ENCODE results near the gene CCSAP. TPM values are rescaled to one million over a fixed set of nuclear protein-coding genes. Genes with fewer than 3 reads are reported as not detected.

CCSAP gene
- total RNA-seq, 1 donor from 2014 or later: 8.3 TPM

GRCh38 chr1:229372251-229372650, 29.4 kb upstream of the CCSAP start:
- H3K4me3 Mint-ChIP-seq: no peak overlapping the region
- no peaks in the 10 kb centered on the region for H3K9me3 Mint-ChIP-seq
- no peaks in the 10 kb centered on the region for H3K36me3 Mint-ChIP-seq
- TF ChIP-seq CTCF (IDR thresholded peaks at IDR 0.05; ENCODE audit: unreplicated experiment): no peak
- peaks cover 3% of the 10 kb centered on the region for H3K27me3 Mint-ChIP-seq (ENCODE audit: low read depth)
- DNase-seq (ENCODE audit: low spot score in 2 of 2, unreplicated experiment in 2 of 2): no peak
- H3K27ac Mint-ChIP-seq: no peak overlapping the region
- H3K4me1 Mint-ChIP-seq: no peaks in the 10 kb centered on the region

GRCh38 chr1:229371624-229372023, 28.8 kb upstream of the CCSAP start:
- no peak for DNase-seq (ENCODE audit: low spot score in 2 of 2, unreplicated experiment in 2 of 2)
- H3K36me3 Mint-ChIP-seq: no peaks in the 10 kb centered on the region
- TF ChIP-seq CTCF (IDR thresholded peaks at IDR 0.05; ENCODE audit: unreplicated experiment): no peak
- no peaks in the 10 kb centered on the region for H3K4me1 Mint-ChIP-seq
- H3K9me3 Mint-ChIP-seq: no peaks in the 10 kb centered on the region
- H3K4me3 Mint-ChIP-seq: no peak overlapping the region
- H3K27ac Mint-ChIP-seq: no peak overlapping the region
- peaks cover 3% of the 10 kb centered on the region for H3K27me3 Mint-ChIP-seq (ENCODE audit: low read depth)

GRCh38 chr1:229370601-229371021, 27.8 kb upstream of the CCSAP start:
- no peak for DNase-seq (ENCODE audit: low spot score in 2 of 2, unreplicated experiment in 2 of 2)
- TF ChIP-seq CTCF (IDR thresholded peaks at IDR 0.05; ENCODE audit: unreplicated experiment): no peak
- Mint-ChIP-seq H3K4me3 (no peak overlapping the region), H3K36me3 (no peaks in the 10 kb centered on the region), H3K9me3 (peaks cover 6% of the 10 kb centered on the region), H3K27ac (no peak overlapping the region), H3K4me1 (no peaks in the 10 kb centered on the region), H3K27me3 (ENCODE audit: low read depth) (peaks cover 3% of the 10 kb centered on the region)

- TF ChIP-seq CTCF (IDR thresholded peaks at IDR 0.05; ENCODE audit: unreplicated experiment): no peak
- Mint-ChIP-seq H3K4me1 (no peaks in the 10 kb centered on the region), H3K36me3 (no peaks in the 10 kb centered on the region), H3K27ac (no peak overlapping the region), H3K4me3 (no peak overlapping the region), H3K9me3 (peaks cover 8% of the 10 kb centered on the region), H3K27me3 (ENCODE audit: low read depth) (peaks cover 11% of the 10 kb centered on the region)
- no peak for DNase-seq (ENCODE audit: low spot score in 2 of 2, unreplicated experiment in 2 of 2)
These were observed 25.5 kb upstream of the CCSAP start for GRCh38 chr1:229368347-229368746.

- Mint-ChIP-seq H3K27ac (no peak overlapping the region), H3K4me3 (no peak overlapping the region), H3K4me1 (no peaks in the 10 kb centered on the region), H3K9me3 (peaks cover 8% of the 10 kb centered on the region), H3K27me3 (ENCODE audit: low read depth) (peaks cover 24% of the 10 kb centered on the region), H3K36me3 (no peaks in the 10 kb centered on the region)
- no peak for TF ChIP-seq CTCF (IDR thresholded peaks at IDR 0.05; ENCODE audit: unreplicated experiment)
- no peak for DNase-seq (ENCODE audit: low spot score in 2 of 2, unreplicated experiment in 2 of 2)
These were observed 22.7 kb upstream of the CCSAP start for GRCh38 chr1:229365569-229365968.
